Mucosa of stomach (tissue), 1 donor: ENCODE measurements around the gene AJAP1.
"Not testable (repeated sequence)": the region's sequence is repeated elsewhere in the genome, so short reads cannot be mapped to it uniquely, and the experiment has no call there.

Experiments
- H3K27me3 ChIP-seq: one replicate; pipeline ENCODE4 v1.7.0; 2013; ENCODE audit warnings: mild to moderate bottlenecking, low read length; ENCODE audit not compliant: control insufficient read depth, insufficient read depth
- H3K36me3 ChIP-seq: one replicate; pipeline ENCODE4 v1.7.0; 2013; ENCODE audit warnings: low read length; ENCODE audit not compliant: control insufficient read depth, insufficient read depth
- H3K4me1 ChIP-seq: one replicate; pipeline ENCODE4 v1.7.0; 2013; ENCODE audit warnings: mild to moderate bottlenecking, low read length; ENCODE audit not compliant: control insufficient read depth, insufficient read depth
- H3K4me3 ChIP-seq: one replicate; pipeline ENCODE4 v1.7.0; 2013; ENCODE audit warnings: low read length
- H3K9ac ChIP-seq: one replicate; pipeline ENCODE4 v1.7.0; 2013; ENCODE audit warnings: mild to moderate bottlenecking, low read length, moderate library complexity
- H3K9me3 ChIP-seq: one replicate; pipeline ENCODE4 v1.7.0; 2013; ENCODE audit warnings: mild to moderate bottlenecking, low read length, moderate library complexity; ENCODE audit not compliant: control insufficient read depth
- donor health status: Pancreatic carcinoma.

Gene AJAP1

GRCh38 chr1:4653796-4654725 is at the start of gene AJAP1:
AJAP1 (plus strand) TSS chr1:4654609; CDS start chr1:4655426, 817 bp downstream.
- Histone ChIP-seq H3K36me3 (no peaks in the 10 kb centered on the region), H3K9ac (no peak within 1 kb of the TSS), H3K27me3 (peaks cover 48% of the 10 kb centered on the region), H3K4me1 (no peaks in the 10 kb centered on the region), H3K4me3 (no peak within 1 kb of the TSS), H3K9me3 (no peaks in the 10 kb centered on the region)

GRCh38 chr1:4605158-4605557 is 49.3 kb upstream of the AJAP1 start:
- H3K9me3 ChIP-seq = no peaks in the 10 kb centered on the region
- H3K36me3 ChIP-seq = no peaks in the 10 kb centered on the region
- no peaks in the 10 kb centered on the region for H3K4me1 ChIP-seq
- H3K4me3 ChIP-seq = no peak overlapping the region
- H3K27me3 ChIP-seq = no peaks in the 10 kb centered on the region
- no peak overlapping the region for H3K9ac ChIP-seq

GRCh38 chr1:4611563-4612341 is 42.7 kb upstream of the AJAP1 start:
- peaks cover 4% of the 10 kb centered on the region for H3K27me3 ChIP-seq
- no peaks in the 10 kb centered on the region for H3K4me1 ChIP-seq
- H3K36me3 ChIP-seq = no peaks in the 10 kb centered on the region
- H3K9ac ChIP-seq = no peak overlapping the region
- H3K4me3 ChIP-seq = no peak overlapping the region
- H3K9me3 ChIP-seq = no peaks in the 10 kb centered on the region

- Histone ChIP-seq H3K36me3 (no peaks in the 10 kb centered on the region), H3K9me3 (no peaks in the 10 kb centered on the region), H3K4me3 (no peak overlapping the region), H3K27me3 (peaks cover 4% of the 10 kb centered on the region), H3K4me1 (no peaks in the 10 kb centered on the region), H3K9ac (no peak overlapping the region)
Observed at GRCh38 chr1:4612991-4613390, 41.4 kb upstream of the AJAP1 start.

GRCh38 chr1:4613606-4614370 is 40.6 kb upstream of the AJAP1 start:
- peaks cover 4% of the 10 kb centered on the region for H3K27me3 ChIP-seq
- H3K36me3 ChIP-seq = no peaks in the 10 kb centered on the region
- H3K9ac ChIP-seq = no peak overlapping the region
- H3K4me3 ChIP-seq = no peak overlapping the region
- no peaks in the 10 kb centered on the region for H3K4me1 ChIP-seq
- H3K9me3 ChIP-seq = no peaks in the 10 kb centered on the region

GRCh38 chr1:4614371-4615137 is 39.9 kb upstream of the AJAP1 start:
- H3K9ac ChIP-seq = no peak overlapping the region
- no peak overlapping the region for H3K4me3 ChIP-seq
- no peaks in the 10 kb centered on the region for H3K9me3 ChIP-seq
- H3K27me3 ChIP-seq = peaks cover 4% of the 10 kb centered on the region
- no peaks in the 10 kb centered on the region for H3K36me3 ChIP-seq
- no peaks in the 10 kb centered on the region for H3K4me1 ChIP-seq

- Histone ChIP-seq H3K4me1 (no peaks in the 10 kb centered on the region), H3K36me3 (no peaks in the 10 kb centered on the region), H3K9ac (no peak overlapping the region), H3K4me3 (no peak overlapping the region), H3K27me3 (peaks cover 4% of the 10 kb centered on the region), H3K9me3 (no peaks in the 10 kb centered on the region)
Observed at GRCh38 chr1:4615138-4615470, 39.3 kb upstream of the AJAP1 start.

GRCh38 chr1:4615501-4615900 is 38.9 kb upstream of the AJAP1 start:
- H3K4me1 ChIP-seq = no peaks in the 10 kb centered on the region
- peaks cover 4% of the 10 kb centered on the region for H3K27me3 ChIP-seq
- H3K36me3 ChIP-seq = no peaks in the 10 kb centered on the region
- no peaks in the 10 kb centered on the region for H3K9me3 ChIP-seq
- H3K9ac ChIP-seq = no peak overlapping the region
- H3K4me3 ChIP-seq = no peak overlapping the region

- H3K36me3 ChIP-seq = no peaks in the 10 kb centered on the region
- no peak overlapping the region for H3K9ac ChIP-seq
- no peaks in the 10 kb centered on the region for H3K27me3 ChIP-seq
- no peaks in the 10 kb centered on the region for H3K4me1 ChIP-seq
- no peaks in the 10 kb centered on the region for H3K9me3 ChIP-seq
- H3K4me3 ChIP-seq = no peak overlapping the region
Observed at GRCh38 chr1:4616831-4617465, 37.5 kb upstream of the AJAP1 start.

GRCh38 chr1:4617506-4617905 is 36.9 kb upstream of the AJAP1 start:
- no peaks in the 10 kb centered on the region for H3K27me3 ChIP-seq
- H3K9me3 ChIP-seq = no peaks in the 10 kb centered on the region
- H3K36me3 ChIP-seq = no peaks in the 10 kb centered on the region
- H3K4me3 ChIP-seq = no peak overlapping the region
- H3K9ac ChIP-seq = no peak overlapping the region
- no peaks in the 10 kb centered on the region for H3K4me1 ChIP-seq

- H3K9me3 ChIP-seq, H3K27me3 ChIP-seq, H3K4me1 ChIP-seq, H3K36me3 ChIP-seq, H3K4me3 ChIP-seq, H3K9ac ChIP-seq: not testable (repeated sequence)
Observed at GRCh38 chr1:4618827-4619226, 35.6 kb upstream of the AJAP1 start.
